Astrocyte of the cerebellum (primary cell): ENCODE data around the gene RASGRP4.

ENCODE experiments used
- DNase-seq: peaks from one replicate; pipeline ENCODE4 v3.0.0-alpha.2; 2011; ENCODE audit warnings: low read depth
- H3K4me3 ChIP-seq: 2 replicates; pipeline ENCODE4 v1.5.1; 2011; ENCODE audit warnings: mild to moderate bottlenecking, low read depth, low read length, moderate library complexity
- CTCF ChIP-seq: IDR thresholded peaks from 2 replicates; pipeline ENCODE4 v1.5.1; 2012; ENCODE audit warnings: low read length, low read depth, moderate library complexity, mild to moderate bottlenecking; ENCODE audit errors: missing control alignments
- in situ Hi-C: cut with HindIII; loops from 2 replicates; pipeline ENCODE4 v1.10.0; 2017; ENCODE audit warnings: low sequenced_read_pairs

RASGRP4 gene

GRCh38 chr19:38457202-38457601 lies 31.2 kb upstream of the RASGRP4 start:
- H3K4me3 ChIP-seq, result no peak overlapping the region
- no peak for DNase-seq
- in situ Hi-C loops, result loop anchor here (10.0 kb wide), 1 partner anchor 68 kb away; no protein-coding TSS in a partner anchor
- TF ChIP-seq CTCF, result no peak

- H3K4me3 ChIP-seq, result no peak overlapping the region
- in situ Hi-C loops, result loop anchor here (10.0 kb wide), 1 partner anchor 70 kb away; no protein-coding TSS in a partner anchor
- no peak for DNase-seq
- no peak for TF ChIP-seq CTCF
Observed at GRCh38 chr19:38455031-38455430, 29.0 kb upstream of the RASGRP4 start.

GRCh38 chr19:38453596-38453995 lies 27.6 kb upstream of the RASGRP4 start:
- TF ChIP-seq CTCF, result no peak
- in situ Hi-C loops, result loop anchor here (5.0 to 10.0 kb wide), 2 partner anchors 71 to 94 kb away; no protein-coding TSS in a partner anchor
- DNase-seq, result no peak
- no peak overlapping the region for H3K4me3 ChIP-seq

- no peak overlapping the region for H3K4me3 ChIP-seq
- DNase-seq, result no peak
- in situ Hi-C loops, result loop anchor here (5.0 to 10.0 kb wide), 2 partner anchors 72 to 95 kb away; no protein-coding TSS in a partner anchor
- TF ChIP-seq CTCF, result no peak
Observed at GRCh38 chr19:38452430-38453366, 26.7 kb upstream of the RASGRP4 start.

GRCh38 chr19:38451629-38452028 lies 25.6 kb upstream of the RASGRP4 start:
- in situ Hi-C loops, result loop anchor here (5.0 to 10.0 kb wide), 2 partner anchors 73 to 96 kb away; no protein-coding TSS in a partner anchor
- no peak overlapping the region for H3K4me3 ChIP-seq
- DNase-seq, result no peak
- no peak for TF ChIP-seq CTCF

- no peak for TF ChIP-seq CTCF
- H3K4me3 ChIP-seq, result no peak overlapping the region
- DNase-seq, result no peak
- in situ Hi-C loops, result loop anchor here (5.0 to 10.0 kb wide), 2 partner anchors 74 to 96 kb away; no protein-coding TSS in a partner anchor
Observed at GRCh38 chr19:38451036-38451435, 25.0 kb upstream of the RASGRP4 start.
